Upper lobe of left lung (tissue), 6 donors: ENCODE results near the gene RNH1. TPM values are rescaled to one million over a fixed set of nuclear protein-coding genes. Genes with fewer than 3 reads are reported as not detected.
A peak's percentile ranks its signal among the peaks of the same experiment; 100 is the strongest.
"Not testable (repeated sequence)": the region's sequence is repeated elsewhere in the genome, so short reads cannot be mapped to it uniquely, and the experiment has no call there.

Experiments used
- ATAC-seq, 2 donors: fragments of 200-7000 bp; cut with Tn5 transposase; one replicate each; pipeline ENCODE4 v1.9.1; 2022; ENCODE audit warnings: mild to moderate bottlenecking in 2 of 2, moderate library complexity in 2 of 2; ENCODE audit not compliant: low FRiP score in 2 of 2
- DNase-seq, 2 donors: peaks; one replicate each; pipeline ENCODE4 v3.0.0-alpha.2; 2019 to 2020
- H3K27ac ChIP-seq, 4 donors: fragments of 200-600 bp; sonication (generic); one replicate each; pipeline ENCODE4 v1.5.1; 2016 to 2019
- H3K27me3 ChIP-seq, 4 donors: fragments of 200-600 bp; sonication (generic); one replicate each; pipeline ENCODE4 v1.5.1; 2017 to 2019
- H3K36me3 ChIP-seq, 4 donors: fragments of 200-600 bp; sonication (generic); one replicate each; pipeline ENCODE4 v1.5.1; 2016 to 2019
- H3K4me1 ChIP-seq, 4 donors: fragments of 200-600 bp; sonication (generic); one replicate each; pipeline ENCODE4 v1.5.1; 2018 to 2019
- H3K4me3 ChIP-seq, 4 donors: fragments of 200-600 bp; sonication (generic); one replicate each; pipeline ENCODE4 v1.5.1; 2017 to 2019; ENCODE audit warnings: mild to moderate bottlenecking in 2 of 4, moderate library complexity in 1 of 4
- H3K9me3 ChIP-seq, 4 donors: fragments of 200-600 bp; sonication (generic); one replicate each; pipeline ENCODE4 v1.5.1; 2018 to 2019
- EP300 ChIP-seq, 4 donors: sonication (generic); formaldehyde crosslinking; IDR thresholded peaks; one replicate each; pipeline ENCODE4 v1.5.1; 2017; ENCODE audit warnings: antibody characterized with exemption in 4 of 4, control low read depth in 2 of 4
- POLR2A ChIP-seq, 4 donors: fragments of 450-650 bp; IDR thresholded peaks; one replicate each; pipeline ENCODE4 v1.5.1; 2016 to 2017; ENCODE audit warnings: antibody characterized with exemption in 4 of 4, mild to moderate bottlenecking in 2 of 4
- POLR2AphosphoS5 ChIP-seq, 2 donors: sonication (generic); formaldehyde crosslinking; IDR thresholded peaks; one replicate each; pipeline ENCODE4 v1.5.1; 2017; ENCODE audit warnings: antibody characterized with exemption in 2 of 2
- WGBS, 2 donors: methylation state at CpG; one replicate each; pipeline ENCODE4 v1.1.5; 2017 to 2018; 5-methylcytosine and 5-hydroxymethylcytosine counted together
- total RNA-seq, 6 donors: library from RNA; depleted of rRNA in 4 of 6; stranded (reverse); fragments of >200 nt in 4 of 6; gene quantifications; one replicate each; pipeline versions ENCODE4 v1.1.0 to v1.2.1, GENCODE V29; 2016 to 2021
- TF ChIP-seq, protein P1 (sequence below), 6 experiments: fragments of 450-650 bp in 4 of 6; fragments of 200-600 bp in 2 of 6; sonication (generic) in 2 of 6; IDR thresholded peaks; one replicate each; pipeline ENCODE4 v1.5.1; 2016 to 2019; ENCODE audit warnings: antibody characterized with exemption in 6 of 6
- donor health status: DM: no; HTN: no; CAD: no; lungs with moderate emphysema.
- donor health status: DM: no; HTN: yes; CAD: no; lungs with severe emphysema.

Gene RNH1
- total RNA-seq, 6 donors from 2014 or later: 236 to 374 (median 339) TPM

- Histone ChIP-seq H3K27me3 (no peaks in the 10 kb centered on the region), H3K4me1 (peaks cover 0 to 12% (median 6%) of the 10 kb centered on the region in 4 donors), H3K27ac (no peak overlapping the region), H3K36me3 (no peaks in the 10 kb centered on the region), H3K4me3 (no peak overlapping the region), H3K9me3 (no peaks in the 10 kb centered on the region)
- ATAC-seq (no peak), DNase-seq (no peak)
- WGBS, 2 donors: 96 to 97% methylated on average over 10 of the region's 10 CpGs
- TF ChIP-seq POLR2A (IDR thresholded peaks at IDR 0.05) (no peak), EP300 (IDR thresholded peaks at IDR 0.05) (no peak), POLR2AphosphoS5 (IDR thresholded peaks at IDR 0.05) (no peak)
- TF ChIP-seq, protein P1, sequence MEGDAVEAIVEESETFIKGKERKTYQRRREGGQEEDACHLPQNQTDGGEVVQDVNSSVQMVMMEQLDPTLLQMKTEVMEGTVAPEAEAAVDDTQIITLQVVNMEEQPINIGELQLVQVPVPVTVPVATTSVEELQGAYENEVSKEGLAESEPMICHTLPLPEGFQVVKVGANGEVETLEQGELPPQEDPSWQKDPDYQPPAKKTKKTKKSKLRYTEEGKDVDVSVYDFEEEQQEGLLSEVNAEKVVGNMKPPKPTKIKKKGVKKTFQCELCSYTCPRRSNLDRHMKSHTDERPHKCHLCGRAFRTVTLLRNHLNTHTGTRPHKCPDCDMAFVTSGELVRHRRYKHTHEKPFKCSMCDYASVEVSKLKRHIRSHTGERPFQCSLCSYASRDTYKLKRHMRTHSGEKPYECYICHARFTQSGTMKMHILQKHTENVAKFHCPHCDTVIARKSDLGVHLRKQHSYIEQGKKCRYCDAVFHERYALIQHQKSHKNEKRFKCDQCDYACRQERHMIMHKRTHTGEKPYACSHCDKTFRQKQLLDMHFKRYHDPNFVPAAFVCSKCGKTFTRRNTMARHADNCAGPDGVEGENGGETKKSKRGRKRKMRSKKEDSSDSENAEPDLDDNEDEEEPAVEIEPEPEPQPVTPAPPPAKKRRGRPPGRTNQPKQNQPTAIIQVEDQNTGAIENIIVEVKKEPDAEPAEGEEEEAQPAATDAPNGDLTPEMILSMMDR (IDR thresholded peaks at IDR 0.05): no peak
These were observed 14.2 kb upstream of the RNH1 start for GRCh38 chr11:521177-521688.

DNA sequence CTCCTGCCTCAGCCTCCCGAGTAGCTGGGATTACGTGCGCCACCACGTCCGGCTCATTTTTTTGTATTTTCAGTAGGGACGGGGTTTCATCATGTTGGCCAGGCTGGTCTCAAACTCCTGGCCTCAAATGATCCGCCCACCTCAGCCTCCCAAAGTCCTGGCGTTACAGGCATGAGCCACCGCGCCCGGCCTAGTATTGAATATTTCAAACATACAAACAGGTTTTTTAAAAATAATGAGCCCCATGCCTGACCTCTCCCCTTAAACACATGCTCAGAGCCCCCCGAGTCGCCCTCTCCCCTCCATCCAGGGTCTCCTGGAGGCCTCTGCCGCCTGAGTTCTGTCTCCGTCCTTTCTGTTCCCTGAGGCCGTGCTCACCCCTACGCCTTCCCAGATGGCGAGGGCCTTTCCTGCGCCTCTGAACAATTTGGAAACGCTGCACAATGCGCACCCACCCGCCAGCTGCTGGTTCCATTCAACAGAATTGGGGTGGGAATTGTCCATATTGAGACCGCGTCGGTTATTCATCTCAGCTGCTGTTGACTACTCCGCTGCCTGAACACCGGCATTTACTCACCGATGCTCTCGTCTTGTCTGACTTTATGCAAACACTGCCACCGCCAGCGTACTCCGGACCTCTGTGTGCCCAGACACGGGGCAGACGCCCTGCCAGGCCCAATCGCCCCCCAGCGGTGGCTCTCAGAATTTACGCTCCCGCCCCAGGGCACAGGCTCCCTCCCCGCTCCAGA lies 13.6 kb upstream of the RNH1 start:
- DNase-seq: peak in 1 of 2 donors; percentile 74
- H3K4me3 ChIP-seq: no peak overlapping the region
- 93 to 95% methylated on average over 39 of the region's 39 CpGs for WGBS, 2 donors
- peaks cover 0 to 12% (median 6%) of the 10 kb centered on the region in 4 donors for H3K4me1 ChIP-seq
- TF ChIP-seq EP300 (IDR thresholded peaks at IDR 0.05) (no peak), POLR2A (IDR thresholded peaks at IDR 0.05) (no peak)
- no peak for ATAC-seq
- no peaks in the 10 kb centered on the region for H3K27me3 ChIP-seq
- H3K36me3 ChIP-seq: no peaks in the 10 kb centered on the region
- H3K27ac ChIP-seq: no peak overlapping the region
- H3K9me3 ChIP-seq: no peaks in the 10 kb centered on the region

DNA sequence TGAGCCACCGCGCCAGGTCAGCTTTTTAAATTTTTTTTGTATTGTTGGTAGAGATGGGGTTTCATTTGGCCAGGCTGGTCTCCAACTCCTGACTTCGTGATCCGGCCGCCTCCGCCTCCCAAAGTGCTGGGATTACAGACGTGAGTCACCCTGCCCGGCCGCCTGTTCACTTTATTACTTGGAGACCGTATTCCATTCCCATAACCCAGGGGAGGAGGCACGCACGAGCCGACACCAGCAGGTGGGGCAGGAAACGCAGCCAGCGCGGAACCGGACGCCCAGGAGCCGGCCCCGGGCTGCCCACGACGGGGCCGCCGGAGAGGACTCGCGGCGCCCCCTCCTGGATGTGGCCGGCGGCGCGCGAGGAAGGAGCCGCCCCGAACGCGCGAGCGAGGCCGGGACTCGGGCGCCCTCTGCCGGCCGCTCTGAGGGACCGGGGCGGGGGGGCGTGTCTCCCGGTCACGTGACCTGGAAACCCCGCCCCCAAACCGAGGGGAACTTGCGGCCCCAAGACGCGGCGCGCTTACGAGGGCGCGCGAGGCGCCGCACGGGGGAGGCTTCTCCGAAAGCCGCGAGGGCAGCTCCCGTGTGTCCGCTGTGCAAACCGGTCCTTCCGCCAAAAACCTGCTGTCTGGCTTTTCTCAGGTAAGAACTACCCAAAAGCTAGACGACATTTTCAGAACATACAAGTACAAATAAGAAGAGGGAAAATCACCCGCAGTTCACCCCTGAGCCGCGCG lies 11.6 kb upstream of the RNH1 start:
- peaks cover 0 to 12% (median 6%) of the 10 kb centered on the region in 4 donors for H3K4me1 ChIP-seq
- TF ChIP-seq, protein P1 (IDR thresholded peaks at IDR 0.05): peak; percentile 100
- TF ChIP-seq POLR2AphosphoS5 (IDR thresholded peaks at IDR 0.05) (peak; percentile 57 to 72), EP300 (IDR thresholded peaks at IDR 0.05) (peak in 2 of 4 donors; percentile 39 to 53), POLR2A (IDR thresholded peaks at IDR 0.05) (peak in 1 of 4 donors; percentile 52)
- H3K9me3 ChIP-seq: no peaks in the 10 kb centered on the region
- peaks cover 0 to 7% (median 2%) of the 10 kb centered on the region in 4 donors for H3K36me3 ChIP-seq
- peak overlapping the region; percentile 58 to 81 (median 62) for H3K27ac ChIP-seq
- peak overlapping the region in 3 of 4 donors; percentile 25 to 44 (median 38) for H3K4me3 ChIP-seq
- 17 to 29% methylated on average over 29 to 38 of the region's 74 CpGs for WGBS, 2 donors
- ATAC-seq (peak; percentile 98 to 99), DNase-seq (peak; percentile 95 to 98)
- no peaks in the 10 kb centered on the region for H3K27me3 ChIP-seq

DNA sequence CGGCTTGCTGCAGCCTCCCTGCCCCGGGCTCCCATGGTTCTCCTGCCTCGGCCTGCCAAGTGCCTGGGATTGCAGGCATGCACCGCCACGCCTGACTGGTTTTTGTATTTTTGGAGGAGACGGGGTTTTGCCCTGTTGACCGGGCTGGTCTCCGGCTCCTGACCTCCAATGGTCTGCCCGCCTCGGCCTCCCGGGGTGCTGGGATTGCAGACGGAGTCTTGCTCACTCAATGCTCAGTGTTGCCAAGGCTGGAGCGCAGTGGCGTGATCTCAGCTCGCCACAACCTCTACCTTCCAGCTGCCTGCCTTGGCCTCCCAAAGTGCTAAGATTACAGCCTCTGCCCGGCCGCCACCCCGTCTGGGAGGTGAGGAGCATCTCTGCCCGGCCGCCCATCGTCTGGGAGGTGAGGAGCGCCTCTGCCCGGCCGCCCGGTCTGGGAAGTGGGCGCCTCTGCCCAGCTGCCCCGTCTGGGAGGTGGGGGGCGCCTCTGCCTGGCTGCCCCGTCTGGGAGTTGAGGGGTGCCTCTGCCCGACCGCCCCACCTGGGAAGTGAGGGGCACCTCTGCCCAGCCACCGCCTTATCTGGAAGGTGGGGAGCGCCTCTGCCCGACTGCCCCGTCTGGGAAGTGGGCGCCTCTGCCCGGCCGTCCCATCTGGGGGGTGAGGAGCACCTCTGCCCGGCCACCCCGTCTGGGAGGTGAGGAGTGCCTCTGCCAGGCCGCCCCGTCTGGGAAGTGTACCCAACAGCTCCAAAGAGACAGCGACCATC lies 10.1 kb upstream of the RNH1 start:
- not testable (repeated sequence) for ATAC-seq, H3K27ac ChIP-seq, H3K9me3 ChIP-seq, H3K4me3 ChIP-seq, H3K27me3 ChIP-seq
- Histone ChIP-seq H3K36me3 (peaks cover 0 to 15% (median 2%) of the 10 kb centered on the region in 4 donors), H3K4me1 (peaks cover 0 to 12% (median 6%) of the 10 kb centered on the region in 4 donors)
- peak in 1 of 2 donors; percentile 80 for DNase-seq
- WGBS, 2 donors: 97% methylated on average over 13 to 37 of the region's 43 CpGs

DNA sequence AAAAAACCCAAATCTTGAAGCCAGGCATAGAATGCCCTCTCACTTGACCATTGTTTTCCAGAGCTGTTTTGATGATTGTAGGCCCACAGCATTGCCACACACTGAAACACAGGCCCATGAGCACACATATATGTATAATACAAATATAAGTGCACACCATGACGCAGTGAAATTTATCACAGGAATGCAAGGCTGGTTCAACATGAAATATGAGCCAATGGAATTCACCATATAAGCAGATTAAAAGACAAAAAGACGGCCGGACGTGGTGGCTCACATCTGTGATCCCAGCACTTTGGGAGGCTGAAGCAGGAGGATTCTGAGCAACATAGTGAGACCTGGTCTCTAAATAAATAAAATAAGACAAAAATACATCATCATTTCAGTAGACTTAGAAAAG lies 9.4 kb upstream of the RNH1 start:
- WGBS, 2 donors: 98 to 100% methylated on average over 4 of the region's 4 CpGs
- Histone ChIP-seq H3K36me3 (peaks cover 0 to 19% (median 2%) of the 10 kb centered on the region in 4 donors), H3K27ac (no peak overlapping the region), H3K4me3 (no peak overlapping the region), H3K27me3 (no peaks in the 10 kb centered on the region), H3K9me3 (no peaks in the 10 kb centered on the region), H3K4me1 (peaks cover 0 to 12% (median 6%) of the 10 kb centered on the region in 4 donors)
- ATAC-seq (no peak), DNase-seq (no peak)
- TF ChIP-seq, protein P1 (IDR thresholded peaks at IDR 0.05): no peak
- TF ChIP-seq EP300 (IDR thresholded peaks at IDR 0.05) (no peak), POLR2A (IDR thresholded peaks at IDR 0.05) (no peak), POLR2AphosphoS5 (IDR thresholded peaks at IDR 0.05) (no peak)
